Femur (tissue), 1 donor: ENCODE results near the gene TNRC6A.
"Not testable (repeated sequence)": the region's sequence is repeated elsewhere in the genome, so short reads cannot be mapped to it uniquely, and the experiment has no call there.

Experiments used
- DNase-seq: peaks from one replicate; pipeline ENCODE4 v3.0.0-alpha.2; 2017

TNRC6A gene

DNA sequence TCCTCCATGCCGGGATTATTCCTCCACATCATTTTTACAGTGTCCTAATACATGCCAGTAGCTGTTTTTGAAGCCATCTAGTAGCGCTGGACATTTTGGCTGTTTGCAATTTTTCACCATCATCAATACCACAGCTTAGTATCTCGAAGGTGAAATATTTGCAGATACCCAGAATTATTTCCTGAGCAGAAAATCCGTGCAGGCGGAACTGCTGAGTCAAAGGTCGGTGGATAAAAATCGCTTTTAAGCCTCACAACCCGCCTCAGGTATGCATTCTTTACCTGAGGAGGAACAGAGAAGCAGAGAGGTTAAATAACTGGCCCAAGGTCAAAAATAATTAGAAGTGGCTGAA lies 584 bp upstream of the TNRC6A start:
- DNase-seq: no peak

DNA sequence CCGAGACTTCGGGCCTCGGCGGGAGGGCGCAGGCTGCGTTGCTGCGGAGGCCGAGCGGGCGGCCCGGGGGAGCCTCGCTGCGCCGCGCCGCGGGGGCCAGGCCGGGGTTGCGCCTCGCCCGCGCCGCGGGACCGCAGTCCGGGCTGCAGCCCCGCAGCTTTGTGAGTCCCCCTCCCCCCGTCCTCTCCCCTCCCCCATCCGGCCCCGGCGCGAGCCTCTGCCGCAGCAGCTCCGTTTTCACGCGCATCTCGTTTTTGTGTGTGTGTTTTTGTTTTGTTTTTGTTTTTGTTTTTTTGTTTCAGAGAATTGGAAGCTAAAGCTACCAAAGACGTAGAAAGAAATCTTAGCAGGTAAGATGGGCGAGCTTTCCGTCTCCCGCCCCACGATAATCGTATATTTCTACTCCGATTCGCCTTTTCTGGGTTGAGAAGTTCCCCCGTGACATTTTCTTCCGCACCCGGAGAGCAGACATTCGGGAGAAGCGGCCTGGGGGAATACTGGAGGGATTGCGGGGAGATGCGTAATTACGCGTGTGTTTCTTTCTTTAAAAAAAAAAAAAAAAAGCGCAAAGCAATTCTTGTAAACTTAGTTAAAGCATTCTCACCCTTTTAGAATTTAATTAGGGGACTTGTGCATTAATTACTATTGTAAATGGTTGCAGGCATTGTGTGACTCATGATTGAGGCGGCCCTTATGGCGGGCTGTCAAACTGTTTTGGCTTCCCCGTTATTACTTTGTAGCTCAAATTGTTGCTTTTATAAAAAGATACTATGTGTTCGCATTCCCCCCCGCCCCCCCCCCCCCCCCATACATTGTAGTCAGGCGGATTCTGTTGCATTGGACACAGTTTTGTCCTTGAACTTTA lies 732 bp downstream of the TNRC6A start:
- DNase-seq: peak; percentile 42

DNA sequence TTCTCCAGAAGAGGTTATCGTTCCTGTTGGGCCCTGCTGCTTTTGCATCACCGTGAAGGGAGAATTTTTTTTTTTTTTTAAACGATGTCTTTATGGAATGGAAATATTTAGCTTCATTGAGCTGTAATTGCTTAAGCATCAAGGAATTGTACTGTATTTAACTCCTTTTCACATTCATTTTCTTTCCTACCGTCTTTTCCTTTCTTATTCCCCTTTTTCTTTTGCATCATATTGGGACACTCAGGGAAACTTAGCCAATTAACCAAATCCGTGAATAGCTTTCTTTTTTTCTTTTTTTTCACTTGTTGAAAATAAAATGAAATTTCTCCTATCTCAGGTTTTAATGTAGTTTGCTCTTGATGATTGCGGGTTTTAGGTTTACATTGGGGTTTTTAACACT lies 1.5 kb downstream of the TNRC6A start:
- DNase-seq: no peak

DNA sequence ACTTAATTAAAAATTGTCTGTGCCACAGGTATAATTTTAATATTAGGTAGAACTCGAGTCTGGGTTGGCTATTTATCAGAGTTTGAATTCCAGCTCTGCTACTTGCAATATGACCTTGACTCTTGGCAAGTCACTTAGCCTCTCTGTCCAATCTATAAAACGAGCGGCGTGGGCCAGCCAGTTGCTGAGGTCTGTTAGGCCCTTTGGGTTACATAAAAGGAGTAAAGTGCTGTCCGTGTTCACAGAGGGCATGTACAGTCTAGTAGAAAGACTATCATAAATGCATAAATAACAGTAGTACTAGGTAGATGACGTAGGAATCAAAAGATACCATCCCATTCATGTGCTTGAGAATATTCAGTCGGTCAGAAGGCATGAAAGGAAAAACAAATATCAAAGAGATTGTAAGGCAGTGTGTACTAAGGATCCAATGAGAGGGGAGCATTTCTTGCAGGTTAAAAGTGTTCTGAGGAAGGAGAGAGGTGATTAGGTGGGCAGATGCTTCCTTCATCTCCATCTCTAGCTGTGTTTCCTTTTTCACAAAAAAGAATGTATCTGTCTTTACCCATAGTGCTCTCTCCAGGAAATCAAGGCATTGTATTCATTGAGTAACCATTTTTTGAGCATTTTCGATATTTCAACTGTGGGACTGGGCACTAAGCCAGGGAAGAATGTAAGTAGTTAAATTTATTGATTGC lies 2.4 kb downstream of the TNRC6A start:
- peak; percentile 33 for DNase-seq

DNA sequence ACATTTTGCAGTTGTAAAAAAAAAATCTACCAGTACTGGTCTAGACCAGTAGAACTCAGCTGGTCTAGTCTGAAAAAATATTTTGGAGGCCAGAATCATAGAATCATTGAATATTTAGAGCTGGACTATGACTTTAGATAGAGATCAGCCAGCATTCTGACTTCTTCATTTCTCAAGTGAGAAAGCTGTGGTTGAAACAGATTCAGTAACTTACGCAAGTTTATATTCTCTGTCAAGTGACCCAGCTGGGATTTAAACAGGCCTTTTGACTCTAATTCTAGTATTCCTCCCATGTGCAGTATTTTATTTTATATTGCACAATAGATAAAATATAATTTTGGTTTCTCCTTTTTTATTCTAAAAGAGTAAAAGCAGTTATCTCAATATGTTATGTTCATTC lies 4.9 kb downstream of the TNRC6A start:
- no peak for DNase-seq

DNA sequence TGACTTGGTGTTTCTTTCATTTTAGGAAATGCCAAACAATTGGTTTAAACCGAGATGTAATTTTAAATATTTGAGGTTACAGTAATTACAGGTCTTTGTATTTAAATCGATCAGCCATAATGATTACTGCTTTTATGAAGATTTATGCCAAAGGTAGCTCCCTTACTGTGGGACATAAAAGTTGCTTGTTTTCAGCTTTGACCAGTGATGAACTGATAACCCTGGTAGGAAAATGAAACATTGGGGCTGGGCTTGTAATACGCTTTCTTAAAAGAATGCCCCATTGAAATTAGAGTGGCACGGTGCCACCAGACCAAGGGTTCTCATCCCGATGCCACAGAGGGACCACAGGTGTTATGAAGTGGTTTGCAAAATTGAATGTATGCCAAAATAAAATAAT lies 7.3 kb downstream of the TNRC6A start:
- no peak for DNase-seq

DNA sequence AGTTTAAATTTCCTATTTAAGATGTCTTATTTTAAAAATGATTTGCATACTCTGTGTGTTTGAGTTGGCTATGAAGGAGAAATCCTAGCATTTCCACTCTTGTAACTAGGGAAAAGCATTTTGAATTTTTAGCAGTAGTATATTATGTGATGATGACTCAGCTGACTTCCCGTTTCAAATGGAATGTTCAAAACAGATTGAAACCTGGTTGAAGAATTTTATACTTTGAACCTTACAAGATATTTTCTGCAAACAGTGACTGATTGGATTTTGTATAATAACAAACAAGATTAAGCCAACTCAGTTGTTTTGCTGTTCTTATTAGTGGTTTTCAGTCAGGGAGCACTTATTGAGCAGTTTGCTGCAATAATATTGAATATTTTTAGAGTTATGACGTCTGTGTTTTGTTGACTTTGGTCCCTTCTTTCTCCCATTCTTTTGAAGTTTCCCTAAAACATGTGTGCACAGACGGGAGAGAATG lies 8.0 kb downstream of the TNRC6A start:
- no peak for DNase-seq

DNA sequence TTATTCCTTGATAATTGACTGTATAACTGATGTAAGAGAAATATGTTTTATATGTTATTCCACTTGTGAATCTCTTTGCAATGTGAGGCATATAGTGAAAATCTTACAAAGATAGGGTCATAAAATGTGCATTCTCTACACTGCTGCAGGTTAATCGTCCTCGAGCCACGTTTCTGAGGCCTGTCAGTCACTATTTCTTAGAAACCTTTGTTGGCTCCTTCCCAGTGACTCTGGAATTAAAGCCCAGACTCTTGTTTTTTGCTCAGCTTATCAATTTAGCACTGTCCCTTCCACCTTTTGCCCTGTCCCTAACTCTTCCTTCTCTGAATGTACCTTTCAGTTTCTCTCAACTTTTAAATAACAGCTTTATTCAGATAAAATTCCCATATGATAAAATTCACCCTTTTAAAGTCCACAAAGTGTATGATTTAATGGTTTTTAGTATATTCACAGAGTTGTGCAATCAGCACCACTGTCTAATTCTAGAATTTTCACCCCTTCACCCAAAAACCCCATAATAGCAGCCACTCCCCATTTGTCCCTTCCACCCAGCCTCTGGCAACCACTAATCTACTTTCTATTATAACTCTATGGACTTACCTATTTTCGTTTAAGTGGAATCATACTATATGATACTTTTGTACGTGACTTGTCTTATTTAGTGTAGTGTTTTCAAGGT lies 8.6 kb downstream of the TNRC6A start:
- no peak for DNase-seq

DNA sequence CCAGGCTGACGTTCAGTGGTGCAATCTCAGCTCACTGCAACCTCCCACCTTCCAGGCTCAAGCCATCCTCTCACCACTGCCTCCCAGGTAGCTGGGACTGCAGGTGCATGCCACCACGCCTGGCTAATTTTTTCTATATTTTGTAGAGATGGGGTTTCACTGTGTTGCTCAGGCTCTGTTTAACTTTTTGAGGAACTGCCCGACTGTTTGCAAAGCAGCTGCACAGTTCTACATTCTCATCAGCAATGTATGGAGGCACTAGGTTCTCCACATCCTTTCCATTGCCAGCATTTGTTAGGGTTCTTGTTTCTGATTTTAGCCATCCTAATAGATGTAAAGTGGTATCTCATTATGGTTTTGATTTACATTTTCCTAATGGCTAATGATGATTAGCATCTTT lies 9.4 kb downstream of the TNRC6A start:
- no peak for DNase-seq

DNA sequence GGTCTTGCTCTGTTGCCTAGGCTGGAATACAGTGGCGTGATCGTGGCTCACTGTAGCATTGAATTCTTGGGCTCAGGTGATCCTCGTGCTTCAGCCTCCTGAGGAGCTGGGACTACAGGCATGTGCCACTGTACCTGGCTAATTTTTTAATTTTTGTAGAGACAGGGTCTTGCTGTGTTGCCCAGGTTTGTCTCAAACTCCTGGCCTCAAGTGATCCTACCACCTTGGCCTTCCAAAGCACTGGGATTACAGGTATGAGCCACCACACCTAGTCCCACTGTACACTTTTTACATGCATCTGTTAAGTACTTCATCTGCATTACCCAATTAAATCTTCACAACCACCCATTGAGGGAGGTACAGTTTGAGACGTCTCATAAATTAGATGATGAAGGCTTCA lies 12.4 kb downstream of the TNRC6A start:
- no peak for DNase-seq

DNA sequence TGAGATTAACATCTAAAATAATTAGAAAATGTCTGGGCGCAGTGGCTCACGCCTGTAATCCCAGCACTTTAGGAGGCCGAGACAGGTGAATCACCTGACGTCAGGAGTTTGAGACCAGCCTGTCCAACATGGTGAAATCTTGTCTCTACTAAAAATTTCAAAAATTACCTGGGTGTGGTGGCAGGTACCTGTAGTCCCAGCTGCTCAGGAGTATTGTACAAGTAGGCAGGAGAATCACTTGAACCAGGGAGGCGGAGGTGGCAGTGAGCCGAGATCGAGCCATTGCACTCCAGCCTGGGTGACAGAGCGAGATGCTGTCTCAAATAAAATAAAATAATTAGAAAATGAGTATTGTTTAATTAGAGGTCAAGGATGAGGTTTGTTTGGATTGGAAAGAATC lies 13.2 kb downstream of the TNRC6A start:
- not testable (repeated sequence) for DNase-seq

DNA sequence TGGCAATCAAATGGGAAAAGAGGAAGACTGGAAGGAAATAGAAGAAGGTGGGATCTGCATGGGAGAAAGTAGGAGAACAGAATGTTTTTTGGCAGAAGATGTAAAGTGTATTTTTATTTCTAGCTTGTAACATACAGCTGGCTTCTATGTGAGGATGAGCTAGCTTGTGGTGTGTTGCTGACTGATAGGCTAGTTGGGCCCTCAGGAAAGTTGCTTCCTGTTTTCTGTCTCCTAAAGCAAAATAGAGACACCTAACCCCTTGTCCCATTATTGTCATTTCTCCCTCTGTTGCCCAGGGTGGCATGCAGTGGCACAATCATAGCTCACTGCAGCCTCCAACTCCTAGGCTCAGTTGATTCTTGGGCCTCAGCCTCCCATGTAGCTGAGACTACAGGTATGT lies 15.9 kb downstream of the TNRC6A start:
- no peak for DNase-seq

DNA sequence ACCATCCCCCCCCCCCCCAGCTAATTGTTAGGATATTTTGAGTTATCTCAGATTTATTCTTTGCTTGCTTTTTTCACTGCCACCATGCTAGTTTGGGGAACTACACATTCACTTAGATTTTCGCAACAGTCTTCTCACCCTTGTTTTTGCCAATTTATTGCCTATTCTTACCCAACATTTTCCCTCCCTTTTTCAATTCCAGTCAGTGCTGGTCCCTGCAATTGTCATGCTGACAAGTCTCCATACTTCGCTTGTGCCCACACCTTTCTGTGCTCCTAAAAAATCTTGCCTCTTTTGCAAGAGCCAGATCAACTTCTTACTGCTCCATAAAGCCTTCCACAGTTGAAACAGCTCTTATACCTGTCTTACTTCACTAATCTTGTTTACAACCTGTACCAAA lies 16.3 kb downstream of the TNRC6A start:
- no peak for DNase-seq

DNA sequence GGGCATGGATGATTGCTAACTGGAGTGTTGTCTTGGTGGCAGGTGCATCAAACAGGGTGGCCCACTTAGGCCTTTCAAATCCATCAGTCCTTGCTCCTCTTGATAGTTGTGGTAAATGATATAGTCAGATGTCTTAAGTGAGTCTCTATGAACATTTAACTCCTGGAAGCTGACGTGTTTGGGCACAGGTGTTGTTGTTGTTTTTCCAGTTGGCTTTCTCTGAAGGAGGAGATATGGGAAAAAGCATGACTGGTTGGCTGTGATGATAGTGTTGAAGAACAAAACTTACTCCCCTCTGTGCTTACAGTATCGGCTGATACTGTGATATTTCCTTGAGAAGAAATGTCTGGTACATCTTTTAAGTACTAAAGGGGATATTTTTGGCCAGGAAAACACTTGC lies 18.0 kb downstream of the TNRC6A start:
- DNase-seq: no peak

DNA sequence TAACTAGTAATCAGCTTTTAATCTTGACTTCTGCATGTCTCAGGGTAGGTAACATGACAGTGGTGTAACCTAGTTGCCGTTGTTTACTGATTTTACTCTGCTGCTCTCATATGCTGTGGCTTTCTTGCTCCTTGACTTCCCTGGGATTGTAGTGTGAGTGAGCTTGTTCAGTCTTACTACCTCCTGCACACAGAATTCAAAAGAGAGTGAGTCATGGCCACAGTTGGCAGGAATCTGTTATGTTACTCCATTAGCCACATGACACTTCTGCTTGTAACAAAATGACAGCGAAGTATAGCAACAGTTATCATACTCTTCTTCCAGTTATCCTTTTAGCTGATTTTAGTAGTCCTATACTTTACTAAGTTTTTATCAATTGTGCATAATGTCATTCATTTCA lies 18.8 kb downstream of the TNRC6A start:
- DNase-seq: no peak

DNA sequence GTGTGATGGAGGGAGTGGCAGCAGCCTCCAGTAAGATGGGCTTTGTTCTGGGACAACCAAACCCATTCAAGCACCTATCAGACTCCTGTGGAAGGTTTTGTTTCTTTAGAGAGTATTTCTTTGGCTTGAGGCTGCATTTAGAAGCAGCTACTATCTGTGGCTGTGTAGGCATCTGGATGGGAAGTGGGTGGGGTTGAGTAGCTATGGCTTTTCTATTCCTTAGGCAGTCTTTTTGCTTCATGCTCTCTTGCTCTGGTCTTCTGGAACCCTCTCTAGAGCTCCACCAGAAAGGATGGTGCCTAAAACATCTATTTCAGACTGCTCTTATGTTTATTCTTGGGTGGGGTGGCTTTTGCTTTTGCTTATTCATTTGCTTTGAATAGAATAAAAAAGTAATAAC lies 19.9 kb downstream of the TNRC6A start:
- DNase-seq: no peak

DNA sequence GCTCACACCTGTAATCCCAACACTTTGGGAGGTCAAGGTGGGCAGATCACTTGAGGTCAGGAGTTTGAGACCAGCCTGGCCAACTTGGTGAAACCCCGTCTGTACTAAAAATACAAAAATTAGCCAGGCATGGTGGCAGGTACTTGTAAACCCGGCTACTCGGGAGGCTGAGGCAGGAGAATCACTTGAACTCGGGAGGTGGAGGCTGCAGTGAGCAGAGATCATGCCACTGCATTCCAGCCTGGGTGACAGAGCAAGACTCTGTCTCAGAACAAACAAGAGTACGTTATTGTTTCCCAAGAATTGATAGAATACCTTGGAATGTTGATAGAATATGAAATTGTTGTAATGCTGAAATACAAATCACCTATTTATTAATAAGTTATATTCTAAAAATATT lies 20.4 kb downstream of the TNRC6A start:
- not testable (repeated sequence) for DNase-seq

DNA sequence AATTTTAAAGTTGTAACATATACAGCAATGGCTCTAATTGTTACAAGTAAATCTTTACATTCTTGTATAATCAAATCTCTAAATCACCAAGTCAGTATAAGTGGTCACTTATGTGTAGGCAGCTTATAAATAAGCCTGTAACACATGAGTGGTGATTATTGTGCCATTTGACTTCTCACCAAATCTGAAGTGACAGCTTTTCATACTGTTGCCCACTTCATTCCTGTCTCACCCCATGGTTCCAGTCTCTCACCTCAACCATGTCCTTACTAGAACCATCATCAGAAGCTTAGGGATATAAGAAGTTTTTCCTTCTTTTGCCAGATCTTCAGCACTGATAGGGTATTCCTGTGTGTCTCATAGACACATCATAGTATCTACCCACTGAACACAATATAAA lies 23.5 kb downstream of the TNRC6A start:
- no peak for DNase-seq

DNA sequence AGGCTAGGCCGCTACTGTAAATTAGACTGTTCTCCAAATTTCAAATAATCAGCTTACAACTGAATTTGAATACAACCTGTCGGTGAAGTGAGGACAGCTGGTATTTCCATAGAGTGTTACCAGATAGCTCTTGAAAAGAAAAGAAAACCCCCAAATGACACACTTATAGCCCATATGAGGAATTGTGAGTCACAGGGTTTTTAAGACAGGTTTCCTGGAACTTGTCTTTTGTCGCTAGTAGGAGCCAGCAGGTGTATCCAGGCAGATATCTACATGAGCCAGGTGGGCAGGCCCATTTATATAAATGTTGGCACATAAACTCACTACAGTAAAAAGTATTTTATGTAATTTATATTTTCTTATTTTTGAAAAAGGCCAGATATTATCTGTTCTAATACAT lies 24.0 kb downstream of the TNRC6A start:
- DNase-seq: no peak

DNA sequence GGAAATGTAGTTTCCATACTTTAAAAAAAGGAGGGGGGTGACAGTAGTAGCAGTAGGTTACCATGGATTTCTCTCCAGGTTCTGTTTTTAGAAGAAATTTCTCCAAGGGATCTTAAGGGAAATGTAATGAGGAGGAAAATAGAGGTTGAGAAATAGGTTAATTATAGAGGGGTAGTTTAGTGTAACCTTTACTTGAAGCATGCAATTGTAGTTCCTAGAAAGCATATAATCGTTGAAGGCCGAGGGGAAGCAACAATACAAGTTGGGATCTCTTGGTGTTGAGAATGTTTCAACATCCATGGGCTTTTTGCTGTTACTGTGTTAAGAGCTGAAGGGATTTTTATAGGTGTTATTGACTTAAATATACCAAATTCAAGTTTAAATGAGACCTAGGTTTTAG lies 25.1 kb downstream of the TNRC6A start:
- DNase-seq: no peak

DNA sequence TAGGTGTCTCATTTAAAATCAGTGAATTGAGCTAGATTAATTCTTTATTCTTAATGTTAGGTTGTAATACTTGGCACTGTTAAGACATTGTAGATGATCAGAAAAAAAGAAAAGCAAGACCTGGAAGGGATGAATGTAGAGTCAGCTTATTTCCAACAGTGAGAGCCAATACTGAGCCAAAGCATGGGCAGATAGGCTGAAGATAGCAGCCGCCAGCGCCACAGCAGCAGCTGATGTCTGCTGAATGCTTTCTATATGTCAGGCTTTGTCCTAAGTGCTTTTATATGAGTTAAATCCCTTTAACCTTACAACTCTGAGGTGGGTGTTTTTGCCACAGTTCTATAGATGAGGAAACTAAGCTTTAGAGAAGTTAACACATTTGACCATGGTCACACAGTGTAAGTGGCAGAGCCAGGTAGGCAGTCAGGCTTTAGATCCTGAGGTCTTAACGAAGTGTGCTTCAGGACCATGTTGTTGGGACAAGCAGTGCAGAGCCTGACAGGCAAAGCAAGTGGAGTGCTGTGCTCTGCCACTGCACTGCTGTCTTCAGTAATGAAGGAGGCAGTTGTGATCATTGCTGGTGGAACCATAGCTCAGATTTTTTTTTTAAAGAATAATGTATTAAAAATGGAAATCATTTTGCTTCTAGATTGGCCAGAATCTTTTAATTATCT lies 25.9 kb downstream of the TNRC6A start:
- no peak for DNase-seq

DNA sequence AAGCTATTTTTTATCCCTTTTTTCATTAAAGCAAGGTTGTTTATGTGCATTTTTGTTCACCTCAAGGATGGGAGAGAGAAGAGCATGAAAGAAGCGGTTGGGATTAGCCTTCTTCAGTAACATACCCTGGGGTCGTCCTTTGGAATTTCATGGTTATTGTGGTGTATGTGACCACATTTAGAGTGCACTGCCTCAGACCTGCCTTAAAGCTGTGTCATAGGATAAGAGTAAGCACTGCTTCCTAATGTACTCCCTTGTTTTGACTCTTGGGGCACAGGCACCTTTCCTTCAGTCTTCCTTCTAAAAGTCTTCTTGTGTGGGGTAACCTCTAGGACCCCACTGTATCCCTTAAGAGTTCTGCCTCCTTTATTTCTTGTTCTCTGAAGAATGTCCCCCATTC lies 28.9 kb downstream of the TNRC6A start:
- DNase-seq: no peak

DNA sequence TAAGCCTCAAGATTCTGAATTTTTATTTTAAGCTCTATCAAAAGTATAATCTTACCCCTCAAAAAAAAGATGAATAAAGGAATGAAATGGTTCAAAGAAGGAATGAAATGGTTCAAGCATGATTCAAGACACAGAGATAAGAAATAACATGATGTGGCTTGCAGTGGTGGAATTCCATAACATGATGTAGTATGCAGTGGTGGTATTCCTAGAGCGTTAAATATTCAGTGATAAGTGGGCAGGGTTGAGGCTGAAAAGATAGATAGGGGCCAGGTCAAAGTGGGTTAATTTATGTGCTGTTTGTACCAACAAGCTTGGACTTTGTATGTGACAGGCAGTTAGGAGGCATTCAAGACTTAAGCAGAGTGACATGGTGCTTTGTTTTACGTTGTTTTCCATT lies 29.6 kb downstream of the TNRC6A start:
- DNase-seq: no peak
